BJ (cell line): ENCODE data around the gene HJURP. TPM values are rescaled to one million over a fixed set of nuclear protein-coding genes. Genes with fewer than 3 reads are reported as not detected.

Source experiments
- CTCF ChIA-PET: fragments of 350-600 bp; formaldehyde crosslinking; extraction: SDS; loops from one replicate; lab custom pipeline; 2021; ENCODE audit warnings: antibody characterized with exemption, inconsistent platforms; lab: Yijun Ruan, JAX
- POLR2A ChIA-PET: fragments of 300-600 bp; sonication (Branson Sonifier 250); formaldehyde crosslinking; extraction: SDS; loops from one replicate; lab custom pipeline; 2021; ENCODE audit warnings: antibody characterized with exemption; lab: Charles Lee
- DNase-seq: peaks from one replicate; pipeline ENCODE4 v3.0.0-alpha.2; 2011; ENCODE audit warnings: low read depth
- H3K27me3 ChIP-seq: 2 replicates; pipeline ENCODE4 v1.6.0; 2011; ENCODE audit warnings: low read length; ENCODE audit not compliant: control insufficient read depth, insufficient read depth
- H3K36me3 ChIP-seq: 2 replicates; pipeline ENCODE4 v1.5.1; 2011; ENCODE audit warnings: low read length; ENCODE audit not compliant: control insufficient read depth, insufficient read depth
- H3K4me3 ChIP-seq: 2 replicates; pipeline ENCODE4 v1.5.1; 2011; ENCODE audit warnings: low read depth, mild to moderate bottlenecking, control low read depth, low read length
- polyA plus RNA-seq: library from polyadenylated mRNA; depleted of rRNA; stranded (reverse); fragments of >200 nt; gene quantifications from 2 replicates; pipeline ENCODE4 v1.2.3, GENCODE V29; 2011
- TF ChIP-seq, protein P1 (sequence below): IDR thresholded peaks from 2 replicates; pipeline ENCODE4 v1.5.1; 2011; ENCODE audit warnings: low read depth, mild to moderate bottlenecking, control low read depth, inconsistent platforms, low read length, moderate library complexity; ENCODE audit not compliant: insufficient read depth

Gene HJURP
- polyA plus RNA-seq, 1 experiment, result 46.2 TPM

- peaks cover 2% of the 10 kb centered on the region for H3K36me3 ChIP-seq
- H3K4me3 ChIP-seq, result no peak overlapping the region
- TF ChIP-seq, protein P1, sequence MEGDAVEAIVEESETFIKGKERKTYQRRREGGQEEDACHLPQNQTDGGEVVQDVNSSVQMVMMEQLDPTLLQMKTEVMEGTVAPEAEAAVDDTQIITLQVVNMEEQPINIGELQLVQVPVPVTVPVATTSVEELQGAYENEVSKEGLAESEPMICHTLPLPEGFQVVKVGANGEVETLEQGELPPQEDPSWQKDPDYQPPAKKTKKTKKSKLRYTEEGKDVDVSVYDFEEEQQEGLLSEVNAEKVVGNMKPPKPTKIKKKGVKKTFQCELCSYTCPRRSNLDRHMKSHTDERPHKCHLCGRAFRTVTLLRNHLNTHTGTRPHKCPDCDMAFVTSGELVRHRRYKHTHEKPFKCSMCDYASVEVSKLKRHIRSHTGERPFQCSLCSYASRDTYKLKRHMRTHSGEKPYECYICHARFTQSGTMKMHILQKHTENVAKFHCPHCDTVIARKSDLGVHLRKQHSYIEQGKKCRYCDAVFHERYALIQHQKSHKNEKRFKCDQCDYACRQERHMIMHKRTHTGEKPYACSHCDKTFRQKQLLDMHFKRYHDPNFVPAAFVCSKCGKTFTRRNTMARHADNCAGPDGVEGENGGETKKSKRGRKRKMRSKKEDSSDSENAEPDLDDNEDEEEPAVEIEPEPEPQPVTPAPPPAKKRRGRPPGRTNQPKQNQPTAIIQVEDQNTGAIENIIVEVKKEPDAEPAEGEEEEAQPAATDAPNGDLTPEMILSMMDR, result no peak
- ChIA-PET CTCF (no interaction called here), POLR2A (no interaction called here)
- DNase-seq, result no peak
- no peaks in the 10 kb centered on the region for H3K27me3 ChIP-seq
These were observed 8.9 kb downstream of the HJURP start for GRCh38 chr2:233845301-233846060.

- peaks cover 2% of the 10 kb centered on the region for H3K36me3 ChIP-seq
- CTCF ChIA-PET, result no interaction called here
- TF ChIP-seq, protein P1, result no peak
- no peaks in the 10 kb centered on the region for H3K27me3 ChIP-seq
- DNase-seq, result no peak
- H3K4me3 ChIP-seq, result no peak overlapping the region
- POLR2A ChIA-PET, result no interaction called here
These were observed 9.5 kb downstream of the HJURP start for GRCh38 chr2:233844836-233845235.

GRCh38 chr2:233844064-233844807 lies 10.1 kb downstream of the HJURP start:
- ChIA-PET CTCF (interaction anchor here (1.2 kb wide), 1 partner anchor 14 kb away, joined by 3 read pairs; no protein-coding TSS in a partner anchor), POLR2A (no interaction called here)
- no peak overlapping the region for H3K4me3 ChIP-seq
- peaks cover 2% of the 10 kb centered on the region for H3K36me3 ChIP-seq
- TF ChIP-seq, protein P1, result no peak
- DNase-seq, result no peak
- no peaks in the 10 kb centered on the region for H3K27me3 ChIP-seq

DNA sequence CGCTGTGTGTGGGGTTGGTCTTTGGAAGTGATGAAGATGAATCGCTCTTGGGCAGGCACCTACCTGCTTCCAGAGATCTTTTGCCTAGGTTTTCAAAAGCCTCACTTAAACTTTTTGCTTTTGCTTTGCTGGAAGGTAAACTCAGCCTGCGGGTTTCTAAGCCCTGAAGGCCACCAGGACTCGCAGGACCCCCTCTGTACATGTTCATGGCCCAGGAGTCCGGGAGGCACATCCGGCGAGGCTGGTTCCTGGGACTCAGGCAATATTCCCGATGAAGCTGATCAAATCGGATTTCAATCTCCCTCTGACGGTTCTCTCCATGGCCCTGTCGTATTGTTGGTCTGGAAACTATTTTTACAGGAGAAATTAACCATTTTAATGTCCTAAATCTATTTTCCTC lies 13.2 kb downstream of the HJURP start:
- H3K36me3 ChIP-seq, result no peaks in the 10 kb centered on the region; the same call in none of the 2 replicates
- no peaks in the 10 kb centered on the region for H3K27me3 ChIP-seq
- no peak overlapping the region for H3K4me3 ChIP-seq
- CTCF ChIA-PET, result interaction anchor here (1.9 kb wide), 1 partner anchor 16 kb away, joined by 9 read pairs; no protein-coding TSS in a partner anchor
- no peak for DNase-seq
- POLR2A ChIA-PET, result no interaction called here
- TF ChIP-seq, protein P1, result no peak

DNA sequence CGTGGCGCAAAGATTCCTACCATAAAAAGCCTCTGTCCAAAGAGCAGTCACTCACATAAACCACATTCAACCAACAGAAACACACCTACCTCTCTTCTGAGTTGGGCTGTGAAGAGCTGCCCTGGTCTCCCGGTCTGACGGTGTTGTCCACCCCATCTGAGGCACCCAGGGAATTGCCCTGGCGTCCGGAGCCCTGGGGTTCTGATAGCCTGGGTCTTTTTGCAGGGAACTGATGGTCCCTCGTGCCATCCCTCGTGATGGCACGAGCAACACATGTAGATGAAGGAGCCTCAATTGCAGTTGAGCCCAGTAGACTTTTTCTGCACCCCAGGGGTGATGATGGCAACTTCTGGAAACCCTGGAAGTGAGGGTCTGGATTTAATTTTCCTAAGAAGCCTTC lies 13.8 kb downstream of the HJURP start:
- CTCF ChIA-PET, result interaction anchor here (1.3 kb wide), 1 partner anchor 18 kb away, joined by 3 read pairs; no protein-coding TSS in a partner anchor
- H3K4me3 ChIP-seq, result no peak overlapping the region
- H3K27me3 ChIP-seq, result no peaks in the 10 kb centered on the region

More for the DNA sequence above, 13.8 kb downstream of the HJURP start:
- POLR2A ChIA-PET, result no interaction called here
- H3K36me3 ChIP-seq, result no peaks in the 10 kb centered on the region; the same call in none of the 2 replicates
- TF ChIP-seq, protein P1, result no peak
- no peak for DNase-seq
